GM21717 (cell line): ENCODE results near the gene SRGAP1.
"Not testable (repeated sequence)": the region's sequence is repeated elsewhere in the genome, so short reads cannot be mapped to it uniquely, and the experiment has no call there.

Experiments
- ATAC-seq: cut with Tn5 transposase; IDR thresholded peaks from one replicate; pipeline ENCODE4 v1.9.1; 2021; ENCODE audit warnings: mild to moderate bottlenecking, moderate library complexity; ENCODE audit not compliant: unreplicated experiment

SRGAP1 gene

GRCh38 chr12:64103825-64104740, 259.6 kb downstream of the SRGAP1 start:
- no peak for ATAC-seq

DNA sequence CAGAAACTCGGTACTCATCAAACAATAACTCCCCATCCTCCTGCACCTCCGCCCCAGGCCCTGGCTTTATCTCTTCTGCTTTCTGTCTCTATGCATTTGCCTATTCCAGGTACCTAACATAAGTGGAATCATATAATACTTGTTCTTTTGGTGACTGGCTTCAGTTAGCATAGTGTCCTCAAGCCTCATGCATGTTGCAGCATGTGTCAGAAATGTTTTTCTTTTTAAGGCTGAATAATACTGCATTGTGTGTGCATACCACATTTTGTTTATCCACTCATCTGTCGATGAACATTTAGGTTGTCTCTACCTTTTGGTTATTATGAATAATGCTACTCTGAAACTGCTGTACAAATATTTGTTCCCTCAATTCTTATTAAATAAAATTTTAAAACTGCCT, 260.5 kb downstream of the SRGAP1 start:
- no peak for ATAC-seq

DNA sequence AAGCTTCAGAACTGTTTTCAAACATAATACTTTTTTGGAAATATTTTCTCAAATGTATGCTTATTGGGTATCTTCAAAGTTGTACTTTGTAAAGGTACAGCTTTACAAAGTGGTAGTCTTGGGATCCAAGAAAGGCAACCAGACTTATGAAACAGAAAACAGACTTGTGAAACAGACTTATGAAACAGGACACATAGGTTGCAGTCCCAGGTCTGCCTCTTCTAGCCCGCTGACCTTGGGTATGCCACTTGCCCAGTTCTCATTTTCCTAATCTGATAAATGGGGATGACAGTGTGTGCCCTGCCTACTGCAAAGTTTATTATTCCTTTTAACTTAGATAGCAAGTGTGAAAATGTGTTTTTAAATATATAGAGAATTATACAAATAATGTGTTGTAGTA, 263.3 kb downstream of the SRGAP1 start:
- ATAC-seq = no peak

DNA sequence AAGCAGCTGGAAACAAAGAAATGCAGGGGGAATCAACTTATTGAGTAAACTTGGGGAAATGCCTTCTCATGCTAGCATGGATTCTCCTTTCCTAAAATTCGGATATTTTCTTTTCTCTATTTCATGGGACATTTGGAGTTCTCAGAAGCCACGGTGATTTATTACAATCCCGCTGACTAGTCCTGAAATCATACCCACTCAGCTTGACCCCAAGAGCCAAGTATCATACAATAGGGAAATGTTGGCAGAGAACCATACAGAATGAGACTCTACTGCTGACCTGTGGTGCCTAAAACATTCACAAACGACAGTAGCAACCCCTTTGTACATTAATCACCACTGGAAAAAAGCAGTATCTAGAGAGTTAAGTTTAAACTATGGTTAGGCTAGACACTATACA, 265.2 kb downstream of the SRGAP1 start:
- no peak for ATAC-seq

- ATAC-seq = no peak
Observed at GRCh38 chr12:64110864-64111263, 266.4 kb downstream of the SRGAP1 start.

GRCh38 chr12:64116969-64117368, 272.5 kb downstream of the SRGAP1 start:
- no peak for ATAC-seq

GRCh38 chr12:64120568-64120967, 276.1 kb downstream of the SRGAP1 start:
- ATAC-seq = no peak

DNA sequence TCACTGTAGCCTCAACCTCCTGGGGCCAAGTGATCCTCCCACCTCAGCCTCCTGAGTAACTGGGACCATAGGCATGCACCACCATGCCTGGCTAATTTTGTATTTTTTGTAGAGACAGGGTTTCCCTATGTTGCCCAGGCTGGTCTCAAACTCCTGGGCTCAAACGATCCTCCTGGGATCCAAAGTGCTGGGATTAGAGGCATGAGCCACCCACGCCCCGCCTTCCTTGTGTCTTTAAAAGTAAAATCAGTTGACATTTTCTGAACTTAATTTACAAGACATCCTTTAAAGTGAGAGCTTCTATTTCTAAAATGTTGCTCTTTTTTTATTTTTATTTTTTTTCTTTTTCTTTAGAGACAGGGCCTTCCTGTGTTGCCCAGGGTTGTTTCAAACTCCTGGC, 276.6 kb downstream of the SRGAP1 start:
- ATAC-seq = not testable (repeated sequence)

DNA sequence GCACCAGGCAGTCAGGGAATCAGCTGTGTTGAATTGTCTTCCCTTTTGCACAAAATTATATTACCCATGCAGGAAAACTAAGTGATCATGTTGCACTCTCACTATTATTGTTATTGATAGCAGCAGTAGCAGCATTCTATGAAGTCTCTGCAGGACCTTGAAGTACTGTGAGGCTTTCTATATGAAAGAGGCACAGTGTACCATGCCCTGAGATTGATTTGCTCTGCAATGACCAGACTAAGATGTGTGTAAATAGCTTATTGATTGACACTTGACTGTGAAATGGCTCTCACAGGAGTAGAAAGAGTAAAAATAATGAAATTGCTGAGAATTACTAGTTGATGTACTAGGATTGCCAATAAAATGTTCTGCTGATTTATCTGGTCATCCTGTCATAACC, 277.7 kb downstream of the SRGAP1 start:
- ATAC-seq = no peak

- no peak for ATAC-seq
Observed at GRCh38 chr12:64122995-64123394, 278.5 kb downstream of the SRGAP1 start.

- ATAC-seq = no peak
Observed at GRCh38 chr12:64123448-64123847, 278.9 kb downstream of the SRGAP1 start.

DNA sequence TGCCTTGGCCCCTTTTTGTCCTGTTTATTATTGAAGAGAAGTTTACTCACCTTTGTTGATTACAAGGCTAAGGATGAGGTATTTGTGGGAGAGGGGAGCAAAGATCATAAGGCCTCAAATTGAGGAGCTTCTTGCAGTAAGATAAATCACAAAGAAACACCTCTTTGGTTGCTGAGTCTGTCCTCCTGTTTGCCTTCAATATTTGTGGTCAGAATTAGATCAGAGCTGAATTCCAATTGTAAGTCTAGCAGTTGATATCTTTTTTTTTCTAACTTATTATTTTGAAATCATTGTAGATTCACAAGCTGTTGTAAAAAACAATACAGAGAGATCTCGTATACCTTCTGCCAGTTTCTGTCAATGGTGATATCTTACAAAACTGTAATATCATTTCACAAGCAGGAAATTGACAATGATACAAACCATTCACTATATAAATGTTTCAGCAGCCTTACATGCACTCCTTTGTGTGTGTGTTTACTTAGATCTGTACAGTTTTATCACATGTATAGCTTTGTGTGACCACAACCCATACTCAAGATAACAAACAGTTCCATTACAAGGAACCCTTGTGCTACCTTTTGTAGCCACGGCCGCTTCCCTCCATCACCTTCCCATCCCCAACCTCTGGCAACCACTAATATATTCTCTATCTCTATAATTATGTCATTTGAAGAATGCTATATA, 280.2 kb downstream of the SRGAP1 start:
- ATAC-seq = no peak

DNA sequence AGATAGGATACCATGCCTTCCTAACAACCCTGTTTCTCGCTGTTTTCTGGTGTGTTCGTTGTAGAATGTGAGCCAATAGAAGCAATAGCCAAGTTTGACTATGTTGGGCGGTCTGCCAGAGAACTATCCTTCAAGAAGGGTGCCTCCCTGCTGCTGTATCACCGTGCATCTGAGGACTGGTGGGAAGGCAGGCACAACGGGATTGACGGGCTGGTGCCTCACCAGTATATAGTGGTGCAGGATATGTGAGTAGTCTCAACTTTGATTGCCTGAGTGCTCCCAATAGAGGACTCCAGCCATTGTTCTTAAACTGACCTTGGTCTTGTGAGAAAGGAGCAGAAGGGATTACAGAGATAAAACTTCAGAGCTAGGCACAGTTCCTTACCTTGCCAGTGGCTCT, 281.4 kb downstream of the SRGAP1 start:
- no peak for ATAC-seq

GRCh38 chr12:64127811-64128210, 283.3 kb downstream of the SRGAP1 start:
- no peak for ATAC-seq

DNA sequence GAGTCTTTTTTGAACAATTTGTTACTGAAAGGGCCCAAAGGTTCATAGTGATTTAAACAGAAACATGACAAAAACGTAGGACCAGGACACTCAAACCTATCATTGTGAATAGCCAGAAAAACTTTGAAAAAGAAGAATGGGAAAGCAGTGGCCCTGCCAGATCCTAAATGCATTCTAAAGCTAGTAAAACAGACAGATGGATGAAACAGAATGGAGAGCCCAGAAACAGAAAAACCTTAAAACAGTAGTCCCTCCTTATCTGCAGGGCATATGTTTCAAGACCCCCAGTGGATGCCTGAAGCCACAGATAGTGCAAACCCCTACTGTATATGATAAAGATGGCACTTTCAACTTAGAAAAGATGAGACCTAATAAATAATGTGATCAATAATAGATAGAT, 283.9 kb downstream of the SRGAP1 start:
- ATAC-seq = no peak

DNA sequence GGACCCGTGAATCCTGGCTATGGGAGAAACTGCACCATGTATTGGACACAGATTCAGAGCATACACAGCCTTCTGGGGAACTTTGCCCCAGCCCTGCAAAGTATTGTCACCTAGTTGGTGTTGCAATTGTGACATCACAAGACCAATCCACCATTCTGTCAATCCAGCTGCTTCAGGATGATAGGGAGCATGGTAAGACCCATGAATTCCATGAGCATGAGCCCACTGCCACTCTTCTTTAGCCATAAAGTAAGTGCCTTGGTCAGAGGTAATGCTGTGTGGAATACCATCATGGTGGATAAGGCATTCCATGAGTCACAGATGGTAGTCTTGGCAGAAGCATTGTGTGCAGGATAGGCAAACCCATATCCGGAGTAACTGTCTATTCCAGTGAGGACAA, 286.0 kb downstream of the SRGAP1 start:
- ATAC-seq = not testable (repeated sequence)

GRCh38 chr12:64131456-64131855, 287.0 kb downstream of the SRGAP1 start:
- ATAC-seq = not testable (repeated sequence)

- ATAC-seq = not testable (repeated sequence)
Observed at GRCh38 chr12:64132672-64133071, 288.2 kb downstream of the SRGAP1 start.

DNA sequence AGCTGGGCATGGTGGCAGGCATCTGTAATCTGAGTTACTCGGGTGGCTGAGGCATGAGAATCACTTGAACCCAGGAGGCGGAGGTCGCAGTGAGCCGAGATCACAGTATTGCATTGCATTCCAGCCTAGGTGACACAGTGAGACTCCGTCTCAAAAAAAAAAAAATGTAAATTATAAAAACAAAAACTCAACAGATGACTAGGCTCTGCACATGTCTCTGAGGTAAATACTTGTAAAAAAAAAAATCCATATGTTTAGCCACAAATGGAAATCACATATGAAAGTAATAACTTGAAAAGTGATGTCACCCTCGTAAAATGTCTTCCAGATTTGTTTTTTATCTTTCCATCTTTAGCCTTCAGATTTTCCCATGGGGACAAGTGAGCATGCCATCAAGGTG, 292.6 kb downstream of the SRGAP1 start:
- ATAC-seq = no peak

- no peak for ATAC-seq
Observed at GRCh38 chr12:64139021-64139420, 294.5 kb downstream of the SRGAP1 start.

GRCh38 chr12:64142382-64142781, 297.9 kb downstream of the SRGAP1 start:
- ATAC-seq = no peak

DNA sequence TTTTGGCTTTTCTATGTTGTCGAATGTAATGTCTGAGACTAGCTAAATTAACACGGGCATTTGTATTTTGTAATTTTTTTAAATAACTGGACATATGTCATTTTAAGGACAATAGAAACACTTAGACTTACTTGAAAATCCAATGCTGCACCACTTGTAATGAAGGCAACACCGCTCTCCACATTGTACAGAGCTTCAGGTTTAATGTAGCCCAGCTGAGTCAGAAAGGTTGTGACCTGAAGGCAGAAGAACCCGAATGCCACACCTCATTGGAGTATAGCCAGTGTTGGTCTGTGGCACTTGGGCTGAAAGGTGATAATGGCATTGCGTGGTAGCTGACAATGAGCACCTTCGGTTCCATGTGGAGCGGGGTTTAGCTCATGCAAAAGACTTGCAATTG, 298.3 kb downstream of the SRGAP1 start:
- no peak for ATAC-seq
